ENCODE results near the gene ADAMTS19.
"Not testable (repeated sequence)": the region's sequence is repeated elsewhere in the genome, so short reads cannot be mapped to it uniquely, and the experiment has no call there.

The ADAMTS19 gene, protein sequence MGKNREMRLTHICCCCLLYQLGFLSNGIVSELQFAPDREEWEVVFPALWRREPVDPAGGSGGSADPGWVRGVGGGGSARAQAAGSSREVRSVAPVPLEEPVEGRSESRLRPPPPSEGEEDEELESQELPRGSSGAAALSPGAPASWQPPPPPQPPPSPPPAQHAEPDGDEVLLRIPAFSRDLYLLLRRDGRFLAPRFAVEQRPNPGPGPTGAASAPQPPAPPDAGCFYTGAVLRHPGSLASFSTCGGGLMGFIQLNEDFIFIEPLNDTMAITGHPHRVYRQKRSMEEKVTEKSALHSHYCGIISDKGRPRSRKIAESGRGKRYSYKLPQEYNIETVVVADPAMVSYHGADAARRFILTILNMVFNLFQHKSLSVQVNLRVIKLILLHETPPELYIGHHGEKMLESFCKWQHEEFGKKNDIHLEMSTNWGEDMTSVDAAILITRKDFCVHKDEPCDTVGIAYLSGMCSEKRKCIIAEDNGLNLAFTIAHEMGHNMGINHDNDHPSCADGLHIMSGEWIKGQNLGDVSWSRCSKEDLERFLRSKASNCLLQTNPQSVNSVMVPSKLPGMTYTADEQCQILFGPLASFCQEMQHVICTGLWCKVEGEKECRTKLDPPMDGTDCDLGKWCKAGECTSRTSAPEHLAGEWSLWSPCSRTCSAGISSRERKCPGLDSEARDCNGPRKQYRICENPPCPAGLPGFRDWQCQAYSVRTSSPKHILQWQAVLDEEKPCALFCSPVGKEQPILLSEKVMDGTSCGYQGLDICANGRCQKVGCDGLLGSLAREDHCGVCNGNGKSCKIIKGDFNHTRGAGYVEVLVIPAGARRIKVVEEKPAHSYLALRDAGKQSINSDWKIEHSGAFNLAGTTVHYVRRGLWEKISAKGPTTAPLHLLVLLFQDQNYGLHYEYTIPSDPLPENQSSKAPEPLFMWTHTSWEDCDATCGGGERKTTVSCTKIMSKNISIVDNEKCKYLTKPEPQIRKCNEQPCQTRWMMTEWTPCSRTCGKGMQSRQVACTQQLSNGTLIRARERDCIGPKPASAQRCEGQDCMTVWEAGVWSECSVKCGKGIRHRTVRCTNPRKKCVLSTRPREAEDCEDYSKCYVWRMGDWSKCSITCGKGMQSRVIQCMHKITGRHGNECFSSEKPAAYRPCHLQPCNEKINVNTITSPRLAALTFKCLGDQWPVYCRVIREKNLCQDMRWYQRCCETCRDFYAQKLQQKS

GRCh38 chr5:129459777-129460671 is at the start of gene ADAMTS19:
TSS of gene ADAMTS19 (plus strand) at chr5:129460298. CDS start at chr5:129460392, 94 bp downstream.
- DNase-seq (ENCODE audit: low read depth in 2 of 2), result no peak

DNA sequence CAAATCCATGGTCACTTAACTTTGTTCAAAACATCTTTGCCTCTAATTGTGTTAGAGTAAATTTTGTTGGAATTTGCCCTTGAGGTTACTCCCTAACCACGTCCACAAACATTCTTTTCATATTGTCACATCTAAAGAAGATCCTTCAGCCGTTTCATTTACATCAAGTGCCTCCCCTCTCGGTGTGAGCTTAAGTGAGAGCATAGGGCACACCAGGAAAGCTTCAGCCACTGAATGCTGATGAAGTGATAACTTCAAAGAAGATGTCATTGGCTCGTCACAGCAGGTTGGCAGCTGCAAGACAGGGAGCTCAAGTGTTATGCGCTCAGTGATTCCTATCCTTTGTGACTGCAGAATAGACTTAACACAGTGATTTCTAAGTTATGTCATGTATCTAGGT is 49.6 kb upstream of the ADAMTS19 start:
- DNase-seq (ENCODE audit: low read depth in 2 of 2), result no peak

GRCh38 chr5:129412721-129413120 is 47.4 kb upstream of the ADAMTS19 start:
- DNase-seq (ENCODE audit: low read depth in 2 of 2), result no peak

GRCh38 chr5:129413570-129413969 is 46.5 kb upstream of the ADAMTS19 start:
- DNase-seq (ENCODE audit: low read depth in 2 of 2), result no peak

GRCh38 chr5:129419292-129419691 is 40.8 kb upstream of the ADAMTS19 start:
- DNase-seq (ENCODE audit: low read depth in 2 of 2), result no peak

- DNase-seq (ENCODE audit: low read depth in 2 of 2), result no peak
Measured at GRCh38 chr5:129425031-129425430, 35.1 kb upstream of the ADAMTS19 start.

DNA sequence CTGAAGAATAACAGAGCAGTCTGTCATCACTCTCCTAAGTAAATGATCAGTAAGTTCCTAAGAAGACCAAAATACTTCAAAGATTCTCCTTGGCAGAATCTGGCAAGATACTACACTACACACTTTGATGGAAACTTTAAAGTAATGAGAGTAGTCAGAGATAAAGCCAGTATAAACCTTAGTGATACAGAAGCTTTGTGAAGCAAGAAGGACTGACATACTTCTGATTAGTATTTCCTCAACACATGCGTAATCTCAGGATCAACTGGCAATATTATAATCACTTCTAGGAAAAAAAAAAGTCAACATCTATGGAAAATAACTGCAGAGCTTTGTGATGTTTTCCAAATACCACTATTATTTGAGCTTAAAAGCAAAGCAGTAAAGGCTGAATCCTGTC is 34.0 kb upstream of the ADAMTS19 start:
- no peak for DNase-seq (ENCODE audit: low read depth in 2 of 2)

- DNase-seq (ENCODE audit: low read depth in 2 of 2), result not testable (repeated sequence)
Measured at GRCh38 chr5:129428636-129429035, 31.5 kb upstream of the ADAMTS19 start.

DNA sequence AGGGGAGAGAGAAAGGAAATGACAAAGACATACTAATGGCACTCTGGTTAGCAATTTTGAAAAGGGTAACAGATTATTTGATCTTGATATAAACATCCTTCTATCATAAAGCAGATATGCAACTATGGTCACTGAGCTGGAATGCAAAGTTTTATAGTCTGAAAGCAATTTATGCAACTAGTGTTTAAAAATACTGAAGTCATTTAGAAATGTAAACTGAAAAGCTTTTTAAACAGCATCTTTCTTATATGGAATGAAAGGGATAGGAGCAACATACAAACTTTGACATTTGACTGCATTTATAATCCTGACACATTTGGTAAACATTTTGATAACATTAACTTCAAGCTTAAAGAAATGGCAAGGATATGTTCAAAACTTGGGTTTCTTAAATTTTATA is 28.7 kb upstream of the ADAMTS19 start:
- no peak for DNase-seq (ENCODE audit: low read depth in 2 of 2)

DNA sequence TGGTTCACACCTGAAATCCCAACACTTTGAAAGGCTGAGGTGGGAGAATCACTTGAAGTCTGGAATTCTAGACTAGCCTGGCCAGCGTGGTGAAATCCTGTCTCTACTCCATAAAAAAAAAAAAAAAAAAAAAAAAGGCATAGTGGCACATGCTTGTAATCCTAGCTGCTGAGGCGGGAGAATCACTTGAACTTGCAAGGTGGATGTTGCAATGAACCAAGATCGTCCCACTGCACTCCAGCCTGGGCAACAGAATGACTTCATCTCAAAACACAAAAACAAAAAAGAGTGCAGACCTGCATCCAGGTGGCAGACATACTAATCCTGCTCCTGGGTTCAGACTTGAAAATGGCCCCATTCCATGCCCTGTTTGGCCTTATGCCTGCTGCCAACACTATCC is 21.8 kb upstream of the ADAMTS19 start:
- no peak for DNase-seq (ENCODE audit: low read depth in 2 of 2)

- no peak for DNase-seq (ENCODE audit: low read depth in 2 of 2)
Measured at GRCh38 chr5:129440424-129440823, 19.7 kb upstream of the ADAMTS19 start.

DNA sequence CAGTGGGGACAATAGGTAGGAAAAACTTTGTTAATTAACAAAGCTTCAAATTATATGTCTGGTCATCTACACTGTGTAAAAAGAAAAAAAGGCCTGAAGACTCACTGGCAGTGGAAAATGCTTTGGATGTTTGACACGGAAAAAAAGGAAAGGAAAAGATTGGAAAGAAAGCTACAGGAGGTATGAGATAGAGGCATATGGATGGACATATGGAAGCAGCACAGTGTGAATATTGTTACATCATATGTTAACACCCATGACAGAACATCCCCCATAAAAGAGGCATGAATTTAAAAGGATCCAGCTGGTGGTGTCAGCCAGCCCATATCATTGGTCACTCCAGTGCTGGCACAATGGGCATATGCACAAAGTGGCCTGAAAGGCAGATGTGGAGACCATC is 19.0 kb upstream of the ADAMTS19 start:
- DNase-seq (ENCODE audit: low read depth in 2 of 2), result no peak

GRCh38 chr5:129445379-129445778 is 14.7 kb upstream of the ADAMTS19 start:
- DNase-seq (ENCODE audit: low read depth in 2 of 2), result no peak

DNA sequence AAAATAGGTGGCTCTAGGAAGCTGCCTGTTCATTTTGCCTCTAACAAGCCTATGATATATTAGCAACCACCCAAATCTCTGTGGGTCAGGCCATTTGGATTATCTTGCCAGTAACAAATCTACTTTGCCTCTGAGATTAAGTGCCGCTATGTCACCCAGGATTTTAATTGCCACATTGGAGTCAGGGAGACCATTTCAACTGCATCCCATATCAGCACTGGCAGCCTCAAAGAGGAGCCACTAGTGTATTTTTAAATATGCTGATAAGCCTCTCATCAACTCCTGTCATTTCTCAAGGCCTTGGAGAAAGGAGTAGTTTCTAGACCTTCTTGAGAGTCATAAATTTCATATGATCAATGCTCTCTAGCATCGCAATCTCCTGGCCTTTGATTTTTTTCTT is 12.1 kb upstream of the ADAMTS19 start:
- no peak for DNase-seq (ENCODE audit: low read depth in 2 of 2)

- DNase-seq (ENCODE audit: low read depth in 2 of 2), result no peak
Measured at GRCh38 chr5:129448654-129449053, 11.4 kb upstream of the ADAMTS19 start.

DNA sequence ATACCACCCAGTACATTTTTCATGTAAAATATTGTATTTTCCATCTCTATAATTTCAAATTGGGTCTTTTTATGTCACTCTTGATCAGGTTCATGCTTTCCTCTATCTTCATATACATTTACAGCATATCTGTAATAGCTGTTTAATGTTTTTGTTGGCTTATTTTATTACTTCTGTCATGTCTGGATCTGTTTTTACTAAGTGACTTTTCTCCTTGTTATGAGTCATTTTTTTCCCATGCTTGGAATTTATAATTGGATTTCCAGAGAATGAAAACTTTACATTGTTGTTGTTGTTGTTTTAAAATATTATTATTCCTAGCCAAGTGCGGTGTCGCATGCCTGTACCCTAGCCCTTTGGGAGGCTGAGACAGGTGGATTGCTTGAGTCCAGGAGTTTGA is 5.6 kb upstream of the ADAMTS19 start:
- no peak for DNase-seq (ENCODE audit: low read depth in 2 of 2)

DNA sequence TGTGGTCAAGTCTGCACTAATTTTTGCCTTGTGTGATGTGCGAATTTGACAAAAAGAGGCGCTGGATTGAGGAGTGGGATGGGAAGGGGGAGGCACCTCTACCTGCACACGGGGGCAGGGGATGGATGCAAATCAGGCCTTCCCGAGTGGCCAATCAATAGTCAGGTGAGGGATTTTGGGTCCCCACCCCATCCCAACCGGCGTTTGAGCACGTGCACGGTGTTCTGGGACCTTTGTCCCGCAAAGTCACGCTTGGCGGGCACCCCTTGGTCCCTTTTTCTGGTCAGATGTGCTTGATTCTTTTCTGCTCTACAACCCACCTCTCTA is 685 bp upstream of the ADAMTS19 start:
- DNase-seq (ENCODE audit: low read depth in 2 of 2), result no peak

DNA sequence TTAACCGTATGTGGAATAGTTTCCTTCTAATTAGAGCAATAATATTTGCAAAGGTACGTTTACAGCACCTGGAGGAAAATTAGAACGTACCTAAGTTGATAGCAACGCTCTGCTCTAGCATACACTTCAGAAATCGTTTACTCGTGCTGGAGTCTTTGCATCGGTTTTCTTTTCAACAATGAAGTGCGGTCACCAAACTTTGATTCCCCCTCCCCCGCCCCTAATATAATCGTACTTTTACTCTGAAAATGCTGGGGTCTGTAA is 506 bp downstream of the ADAMTS19 start:
- no peak for DNase-seq (ENCODE audit: low read depth in 2 of 2)

DNA sequence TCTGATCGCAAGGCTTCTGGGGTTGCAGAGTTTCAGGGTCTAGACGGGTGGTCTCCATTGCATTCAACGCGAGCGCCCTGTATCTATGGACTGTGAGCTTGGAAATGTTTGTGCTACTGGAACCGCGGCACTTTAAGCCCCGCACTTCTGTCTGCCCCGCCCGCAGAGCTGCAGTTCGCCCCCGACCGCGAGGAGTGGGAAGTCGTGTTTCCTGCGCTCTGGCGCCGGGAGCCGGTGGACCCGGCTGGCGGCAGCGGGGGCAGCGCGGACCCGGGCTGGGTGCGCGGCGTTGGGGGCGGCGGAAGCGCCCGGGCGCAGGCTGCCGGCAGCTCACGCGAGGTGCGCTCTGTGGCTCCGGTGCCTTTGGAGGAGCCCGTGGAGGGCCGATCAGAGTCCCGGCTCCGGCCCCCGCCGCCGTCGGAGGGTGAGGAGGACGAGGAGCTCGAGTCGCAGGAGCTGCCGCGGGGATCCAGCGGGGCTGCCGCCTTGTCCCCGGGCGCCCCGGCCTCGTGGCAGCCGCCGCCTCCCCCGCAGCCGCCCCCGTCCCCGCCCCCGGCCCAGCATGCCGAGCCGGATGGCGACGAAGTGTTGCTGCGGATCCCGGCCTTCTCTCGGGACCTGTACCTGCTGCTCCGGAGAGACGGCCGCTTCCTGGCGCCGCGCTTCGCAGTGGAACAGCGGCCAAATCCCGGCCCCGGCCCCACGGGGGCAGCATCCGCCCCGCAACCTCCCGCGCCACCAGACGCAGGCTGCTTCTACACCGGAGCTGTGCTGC is 1.0 kb downstream of the ADAMTS19 start:
- no peak for DNase-seq (ENCODE audit: low read depth in 2 of 2)

DNA sequence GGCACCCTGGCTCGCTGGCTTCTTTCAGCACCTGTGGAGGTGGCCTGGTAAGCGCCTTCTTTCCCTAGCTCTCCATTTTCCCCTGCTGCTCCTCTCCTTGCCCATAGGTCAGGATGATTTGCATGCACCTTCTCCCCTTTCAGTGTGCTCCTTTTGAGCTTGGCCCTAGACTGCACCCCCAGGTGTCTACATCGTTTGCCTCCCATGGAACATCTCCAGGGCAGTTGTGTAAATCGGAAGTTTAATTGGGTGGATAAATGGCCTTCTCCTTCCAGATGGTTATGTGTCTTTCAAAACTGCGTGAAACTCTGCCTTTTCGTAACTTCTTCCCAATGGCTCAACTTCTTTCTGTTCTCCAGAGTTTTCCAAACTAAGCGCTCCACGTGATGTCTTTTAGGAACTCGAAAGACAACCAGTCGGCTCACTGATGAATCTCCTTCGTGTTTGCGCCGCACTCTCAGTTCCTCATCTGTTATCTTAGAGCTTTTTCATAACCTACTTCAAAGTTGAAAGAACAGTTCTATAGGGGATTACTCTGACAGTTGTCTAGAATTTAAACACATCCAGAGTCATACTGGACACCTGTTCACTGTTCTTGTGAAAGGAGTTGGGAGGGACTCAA is 1.7 kb downstream of the ADAMTS19 start:
- no peak for DNase-seq (ENCODE audit: low read depth in 2 of 2)

Data from activated CD4-positive, alpha-beta T cell treated with anti-CD3 and anti-CD28 coated beads for 24 hours (primary cell).